ENCODE results near the gene PKP4. TPM values are rescaled to one million over a fixed set of nuclear protein-coding genes. Genes with fewer than 3 reads are reported as not detected.
"Not testable (repeated sequence)": the region's sequence is repeated elsewhere in the genome, so short reads cannot be mapped to it uniquely, and the experiment has no call there.

Gene PKP4
- total and polyA plus RNA-seq, 7 donors = 6.8 to 23.8 (median 18.0) TPM

DNA sequence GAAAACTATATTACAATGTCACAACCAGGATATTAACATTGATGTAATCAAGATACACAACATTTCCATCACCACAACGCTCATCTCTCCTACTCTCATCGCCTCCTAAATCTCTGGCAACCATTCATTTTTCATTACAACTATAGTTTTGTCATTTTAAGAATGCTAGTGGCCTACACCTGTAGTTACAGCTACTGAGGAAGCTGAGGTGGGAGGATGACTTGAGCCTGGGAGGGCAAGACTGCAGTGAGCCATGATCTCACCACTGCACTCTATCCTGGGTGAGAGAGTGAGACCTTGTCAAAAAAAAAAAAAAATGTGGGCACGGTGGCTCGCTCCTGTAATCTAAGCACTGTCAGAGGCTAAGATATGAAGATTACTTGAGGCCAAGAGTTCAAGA is 10.5 kb downstream of the PKP4 start:
- ATAC-seq (no peak), DNase-seq (no peak)
- TF ChIP-seq, protein P1, sequence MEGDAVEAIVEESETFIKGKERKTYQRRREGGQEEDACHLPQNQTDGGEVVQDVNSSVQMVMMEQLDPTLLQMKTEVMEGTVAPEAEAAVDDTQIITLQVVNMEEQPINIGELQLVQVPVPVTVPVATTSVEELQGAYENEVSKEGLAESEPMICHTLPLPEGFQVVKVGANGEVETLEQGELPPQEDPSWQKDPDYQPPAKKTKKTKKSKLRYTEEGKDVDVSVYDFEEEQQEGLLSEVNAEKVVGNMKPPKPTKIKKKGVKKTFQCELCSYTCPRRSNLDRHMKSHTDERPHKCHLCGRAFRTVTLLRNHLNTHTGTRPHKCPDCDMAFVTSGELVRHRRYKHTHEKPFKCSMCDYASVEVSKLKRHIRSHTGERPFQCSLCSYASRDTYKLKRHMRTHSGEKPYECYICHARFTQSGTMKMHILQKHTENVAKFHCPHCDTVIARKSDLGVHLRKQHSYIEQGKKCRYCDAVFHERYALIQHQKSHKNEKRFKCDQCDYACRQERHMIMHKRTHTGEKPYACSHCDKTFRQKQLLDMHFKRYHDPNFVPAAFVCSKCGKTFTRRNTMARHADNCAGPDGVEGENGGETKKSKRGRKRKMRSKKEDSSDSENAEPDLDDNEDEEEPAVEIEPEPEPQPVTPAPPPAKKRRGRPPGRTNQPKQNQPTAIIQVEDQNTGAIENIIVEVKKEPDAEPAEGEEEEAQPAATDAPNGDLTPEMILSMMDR (IDR thresholded peaks at IDR 0.05) = no peak
- Histone ChIP-seq H3K4me3 (no peak overlapping the region), H3K9me3 (no peaks in the 10 kb centered on the region), H3K27ac (no peak overlapping the region), H3K4me1 (no peaks in the 10 kb centered on the region), H3K36me3 (ENCODE audit: insufficient read depth in 1 of 2, low read depth in 1 of 2) (no peaks in the 10 kb centered on the region), H3K27me3 (ENCODE audit: insufficient read depth in 3 of 3, low read length in 2 of 3) (no peaks in the 10 kb centered on the region)
- WGBS, 3 donors = 93 to 96% (median 95%) methylated on average over 4 of the region's 4 CpGs
- intact Hi-C loops (cut with DNase I) = no loop called here

DNA sequence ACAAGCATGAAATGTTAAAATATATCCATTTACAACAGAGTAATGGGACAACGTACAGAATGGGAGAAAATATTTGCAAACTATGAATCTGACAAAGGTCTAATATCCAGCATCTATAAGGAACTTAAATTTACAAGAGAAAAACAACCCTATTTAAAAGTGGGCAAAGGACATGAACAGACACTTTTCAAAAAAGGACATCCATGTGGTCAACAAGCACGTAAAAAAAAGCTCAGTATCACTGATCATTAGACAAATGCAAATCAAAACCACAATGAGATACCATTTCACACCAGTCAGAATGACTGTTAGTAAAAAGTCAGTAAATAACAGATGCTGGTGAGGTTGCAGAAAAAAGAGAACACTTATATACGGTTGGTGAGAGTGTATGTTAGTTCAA is 16.1 kb downstream of the PKP4 start:
- ATAC-seq; H3K4me3 ChIP-seq; H3K27ac ChIP-seq; intact Hi-C loops (cut with DNase I); H3K36me3 ChIP-seq (ENCODE audit: insufficient read depth in 1 of 2, low read depth in 1 of 2); H3K9me3 ChIP-seq; H3K27me3 ChIP-seq (ENCODE audit: insufficient read depth in 3 of 3, low read length in 2 of 3); H3K4me1 ChIP-seq; DNase-seq: not testable (repeated sequence)
- 96 to 99% (median 99%) methylated on average over 3 of the region's 3 CpGs for WGBS, 3 donors

DNA sequence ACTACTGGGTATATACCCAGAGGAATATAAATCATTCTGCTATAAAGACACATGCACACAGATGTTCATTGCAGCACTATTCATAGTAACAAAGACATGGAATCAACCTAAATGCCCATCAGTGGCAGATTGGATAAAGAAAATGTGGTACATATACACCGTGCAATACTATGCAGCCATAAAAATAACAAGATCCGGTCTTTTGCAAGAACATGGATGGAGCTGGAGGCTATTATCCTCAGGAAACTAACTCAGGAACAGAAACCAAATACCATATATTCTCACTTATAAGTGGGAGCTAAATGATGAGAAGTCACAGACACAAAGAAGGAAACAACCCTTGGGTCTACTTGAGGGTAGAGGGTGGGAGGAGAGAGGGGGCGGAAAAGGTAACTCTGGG is 16.5 kb downstream of the PKP4 start:
- H3K36me3 ChIP-seq (ENCODE audit: insufficient read depth in 1 of 2, low read depth in 1 of 2); H3K4me1 ChIP-seq; H3K27ac ChIP-seq; H3K27me3 ChIP-seq (ENCODE audit: insufficient read depth in 3 of 3, low read length in 2 of 3); intact Hi-C loops (cut with DNase I); ATAC-seq; H3K9me3 ChIP-seq; H3K4me3 ChIP-seq; DNase-seq: not testable (repeated sequence)
- 97 to 99% (median 98%) methylated on average over 3 of the region's 3 CpGs for WGBS, 3 donors

DNA sequence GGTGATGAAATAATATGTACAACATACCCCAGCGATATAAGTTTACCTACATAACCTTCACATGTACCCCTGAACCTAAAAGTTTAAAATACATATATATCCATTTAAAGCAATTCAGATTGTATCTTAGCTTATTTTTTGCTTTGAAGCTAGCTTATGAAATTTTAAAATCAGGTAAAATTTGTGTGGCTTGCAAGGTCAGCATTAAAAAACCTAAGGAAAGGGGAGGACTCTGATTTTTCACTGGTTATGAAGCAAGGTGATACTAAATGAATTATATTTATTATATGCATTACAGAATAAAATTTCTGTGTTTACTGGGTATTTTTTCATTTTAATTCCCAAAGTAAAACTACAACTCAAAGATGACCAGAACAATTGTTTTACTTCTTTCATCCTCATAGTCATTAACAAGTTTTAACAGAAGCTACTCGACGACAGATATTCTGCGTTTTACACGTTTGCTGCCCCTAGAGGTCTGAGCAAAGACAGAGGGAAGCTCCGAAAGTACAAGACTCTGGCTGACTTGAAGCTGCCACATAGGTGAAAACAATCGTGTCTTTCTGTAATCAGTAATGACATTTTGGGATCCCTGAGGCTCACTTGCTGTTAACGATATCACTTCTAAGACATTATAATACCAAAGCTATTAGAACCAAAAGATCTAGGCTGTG is 17.1 kb downstream of the PKP4 start:
- no peak for DNase-seq
- Histone ChIP-seq H3K36me3 (ENCODE audit: insufficient read depth in 1 of 2, low read depth in 1 of 2) (no peaks in the 10 kb centered on the region), H3K27ac (no peak overlapping the region), H3K4me3 (no peak overlapping the region), H3K27me3 (ENCODE audit: insufficient read depth in 3 of 3, low read length in 2 of 3) (no peaks in the 10 kb centered on the region), H3K4me1 (peaks cover 5% of the 10 kb centered on the region), H3K9me3 (peaks cover 3% of the 10 kb centered on the region)
- ATAC-seq = no peak
- TF ChIP-seq, protein P1 (IDR thresholded peaks at IDR 0.05) = no peak
- intact Hi-C loops (cut with DNase I) = no loop called here
- 85 to 89% (median 86%) methylated on average over 8 of the region's 8 CpGs for WGBS, 3 donors

DNA sequence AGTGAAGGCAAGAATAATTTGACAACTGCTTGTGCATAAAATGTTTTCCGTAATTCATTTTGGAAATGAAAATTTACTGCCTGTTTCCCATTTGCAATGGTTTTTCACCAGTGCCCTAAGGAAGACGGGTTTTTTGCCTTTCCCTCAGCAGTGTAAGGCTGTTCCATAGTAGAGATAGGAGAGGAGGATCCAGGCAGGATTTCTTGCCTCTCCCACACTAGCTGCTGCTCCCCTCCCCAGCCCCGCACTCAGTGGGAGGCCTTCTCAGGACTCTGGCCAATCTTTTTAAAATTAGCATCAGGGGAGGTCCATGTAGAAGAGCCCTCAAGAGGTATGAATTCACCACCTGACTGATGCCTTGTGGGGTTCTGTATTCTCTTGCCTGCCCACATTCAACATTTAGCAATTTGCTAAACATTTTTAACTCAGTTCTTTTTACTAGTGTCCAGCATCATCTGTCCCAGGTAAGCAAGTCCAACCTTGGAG is 17.8 kb downstream of the PKP4 start:
- WGBS, 3 donors = 91 to 97% (median 93%) methylated on average over 3 of the region's 3 CpGs
- H3K27ac ChIP-seq; H3K4me3 ChIP-seq; H3K4me1 ChIP-seq; H3K36me3 ChIP-seq (ENCODE audit: insufficient read depth in 1 of 2, low read depth in 1 of 2); intact Hi-C loops (cut with DNase I); DNase-seq; H3K27me3 ChIP-seq (ENCODE audit: insufficient read depth in 3 of 3, low read length in 2 of 3); H3K9me3 ChIP-seq; ATAC-seq: not testable (repeated sequence)

DNA sequence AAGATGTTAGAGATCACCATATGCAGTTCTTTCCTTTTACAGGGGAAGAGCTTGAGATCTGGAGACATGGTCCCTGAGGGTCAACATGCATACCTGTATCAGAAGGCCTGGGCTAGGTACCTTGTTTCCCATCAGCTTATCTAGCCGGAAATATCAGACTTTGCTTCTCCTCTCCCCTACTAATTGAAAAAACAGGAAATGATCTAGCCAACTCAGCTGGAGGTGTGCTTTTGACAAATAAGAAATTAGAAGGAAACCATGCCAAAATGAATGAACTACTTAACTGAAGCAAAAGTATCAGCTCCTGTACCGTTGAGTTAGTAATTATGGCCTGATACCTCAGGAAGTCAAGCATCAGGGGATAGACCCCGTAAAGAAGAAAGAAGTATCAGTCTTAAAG is 20.4 kb downstream of the PKP4 start:
- intact Hi-C loops (cut with DNase I) = no loop called here
- TF ChIP-seq, protein P1 (IDR thresholded peaks at IDR 0.05) = no peak
- Histone ChIP-seq H3K27ac (no peak overlapping the region), H3K36me3 (ENCODE audit: insufficient read depth in 1 of 2, low read depth in 1 of 2) (no peaks in the 10 kb centered on the region), H3K27me3 (ENCODE audit: insufficient read depth in 3 of 3, low read length in 2 of 3) (no peaks in the 10 kb centered on the region), H3K4me1 (peaks cover 5% of the 10 kb centered on the region), H3K4me3 (no peak overlapping the region), H3K9me3 (peaks cover 3% of the 10 kb centered on the region)
- DNase-seq (no peak), ATAC-seq (no peak)
- WGBS, 3 donors = 68 to 73% (median 69%) methylated on average over 3 of the region's 3 CpGs
